RCC 7860 (cell line): ENCODE data around the gene PPARA.
"Not testable (repeated sequence)": the region's sequence is repeated elsewhere in the genome, so short reads cannot be mapped to it uniquely, and the experiment has no call there.

Source experiments
- DNase-seq: peaks from one replicate; pipeline ENCODE4 v3.0.0-alpha.2; 2015; ENCODE audit warnings: low spot score
- FAIRE-seq: peaks from 2 replicates; lab custom pipeline; 2012; peaks lifted over from hg19 to GRCh38; lab: Jason Lieb, UNC

Gene PPARA

GRCh38 chr22:46125816-46126765 lies 24.2 kb upstream of the PPARA start:
- no peak for FAIRE-seq
- DNase-seq = no peak

GRCh38 chr22:46126853-46127385 lies 23.4 kb upstream of the PPARA start:
- no peak for DNase-seq
- no peak for FAIRE-seq

- FAIRE-seq (no peak), DNase-seq (no peak)
Observed at GRCh38 chr22:46127556-46127955, 22.8 kb upstream of the PPARA start.

GRCh38 chr22:46128606-46129005 lies 21.7 kb upstream of the PPARA start:
- no peak for DNase-seq
- FAIRE-seq = no peak

- DNase-seq = no peak
- FAIRE-seq = no peak
Observed at GRCh38 chr22:46129390-46130041, 20.8 kb upstream of the PPARA start.

- no peak for DNase-seq
- FAIRE-seq = no peak
Observed at GRCh38 chr22:46131151-46131587, 19.2 kb upstream of the PPARA start.

- DNase-seq, FAIRE-seq: not testable (repeated sequence)
Observed at GRCh38 chr22:46132193-46132829, 18.0 kb upstream of the PPARA start.

- FAIRE-seq (no peak), DNase-seq (no peak)
Observed at GRCh38 chr22:46132830-46133587, 17.3 kb upstream of the PPARA start.

- FAIRE-seq = no peak
- DNase-seq = no peak
Observed at GRCh38 chr22:46133588-46133855, 16.8 kb upstream of the PPARA start.

GRCh38 chr22:46134111-46134705 lies 16.1 kb upstream of the PPARA start:
- DNase-seq (no peak), FAIRE-seq (no peak)

- FAIRE-seq (no peak), DNase-seq (no peak)
Observed at GRCh38 chr22:46135611-46136485, 14.5 kb upstream of the PPARA start.

GRCh38 chr22:46136486-46137217 lies 13.7 kb upstream of the PPARA start:
- FAIRE-seq = no peak

GRCh38 chr22:46137218-46137766 lies 13.0 kb upstream of the PPARA start:
- DNase-seq (no peak), FAIRE-seq (no peak)

More at GRCh38 chr22:46136486-46137217, 13.7 kb upstream of the PPARA start:
- DNase-seq = no peak

GRCh38 chr22:46138058-46138797 lies 12.1 kb upstream of the PPARA start:
- DNase-seq = no peak
- no peak for FAIRE-seq

GRCh38 chr22:46139417-46139816 lies 10.9 kb upstream of the PPARA start:
- not testable (repeated sequence) for DNase-seq, FAIRE-seq

- DNase-seq = no peak
- FAIRE-seq = no peak
Observed at GRCh38 chr22:46139895-46140350, 10.4 kb upstream of the PPARA start.
